GM12892 (cell line): Measurements from ENCODE around the gene PSMD3.

Experiments used
- POLR2A ChIP-seq: IDR thresholded peaks from 2 replicates; pipeline ENCODE4 v1.6.1; 2011; ENCODE audit warnings: low read depth, low read length, control low read depth
- TAF1 ChIP-seq: IDR thresholded peaks from 2 replicates; pipeline ENCODE4 v1.6.1; 2011; ENCODE audit warnings: low read depth, mild to moderate bottlenecking, control low read depth, low read length, borderline replicate concordance

- TF ChIP-seq TAF1 (no peak), POLR2A (no peak)
These were observed 16.2 kb downstream of the PSMD3 start for GRCh38 chr17:39996800-39997199.
